PC-9 (cell line): ENCODE measurements around the gene ZFPL1. TPM values are rescaled to one million over a fixed set of nuclear protein-coding genes. Genes with fewer than 3 reads are reported as not detected.

ENCODE experiments used
- BruUV-seq: library from RNA; stranded (reverse); fragments of 400-500 nt; replicated peaks from 2 replicates; lab custom pipeline; 2021; lab: Mats Ljungman, UMichigan
- CTCF ChIA-PET: fragments of 300-600 bp; sonication (Branson Sonifier 250); formaldehyde crosslinking; loops from one replicate; lab custom pipeline; 2022; ENCODE audit warnings: antibody characterized with exemption; lab: Charles Lee
- POLR2A ChIA-PET: fragments of 300-600 bp; sonication (Branson Sonifier 250); formaldehyde crosslinking; loops from one replicate; lab custom pipeline; 2022; ENCODE audit warnings: antibody characterized with exemption; ENCODE audit not compliant: unreplicated experiment; lab: Charles Lee
- DNase-seq, 2 experiments: peaks; one replicate each; pipeline versions ENCODE4 v3.0.0 to v3.0.0-alpha.2; 2015 to 2022; ENCODE audit warnings: mixed read lengths in 1 of 2
- H2AFZ ChIP-seq: fragments of 200-600 bp; sonication (generic); 2 replicates; pipeline ENCODE4 v1.8.1; 2017; ENCODE audit warnings: antibody characterized with exemption
- H3F3A ChIP-seq: fragments of 200-600 bp; sonication (generic); 2 replicates; pipeline ENCODE4 v1.8.1; 2017; ENCODE audit warnings: antibody characterized with exemption, mild to moderate bottlenecking, low read depth; ENCODE audit not compliant: insufficient read depth
- H3K27ac ChIP-seq: fragments of 200-600 bp; sonication (generic); 2 replicates; pipeline ENCODE4 v1.6.1; 2016; ENCODE audit warnings: mixed run types
- H3K27me3 ChIP-seq: fragments of 200-600 bp; sonication (generic); 2 replicates; pipeline ENCODE4 v1.6.1; 2016; ENCODE audit warnings: low read depth, mixed run types; ENCODE audit not compliant: insufficient read depth
- H3K36me3 ChIP-seq: fragments of 200-600 bp; sonication (generic); 2 replicates; pipeline ENCODE4 v1.6.1; 2016; ENCODE audit warnings: low read depth, mixed run types
- H3K4me1 ChIP-seq: fragments of 200-600 bp; sonication (generic); replicated peaks from 2 replicates; pipeline ENCODE4 v1.6.1; 2016; ENCODE audit warnings: mixed run types; ENCODE audit not compliant: insufficient read depth
- H3K4me2 ChIP-seq: fragments of 200-600 bp; sonication (generic); 2 replicates; pipeline ENCODE4 v1.6.1; 2017; ENCODE audit warnings: mixed run types
- H3K4me3 ChIP-seq: fragments of 200-600 bp; sonication (generic); 2 replicates; pipeline ENCODE4 v1.6.1; 2016; ENCODE audit warnings: mixed run types
- H3K79me2 ChIP-seq: fragments of 200-600 bp; sonication (generic); 2 replicates; pipeline ENCODE4 v1.6.1; 2017; ENCODE audit warnings: low read depth, mixed run types
- H3K9me2 ChIP-seq: fragments of 200-600 bp; sonication (generic); 2 replicates; pipeline ENCODE4 v1.8.1; 2017; ENCODE audit warnings: mild to moderate bottlenecking; ENCODE audit not compliant: insufficient read depth
- H3K9me3 ChIP-seq: fragments of 200-600 bp; sonication (generic); 2 replicates; pipeline ENCODE4 v1.8.1; 2016; ENCODE audit warnings: low read depth; ENCODE audit not compliant: insufficient read depth
- H4K20me1 ChIP-seq: fragments of 200-600 bp; sonication (generic); 2 replicates; pipeline ENCODE4 v1.8.1; 2017; ENCODE audit not compliant: insufficient read depth
- EZH2 ChIP-seq: fragments of 200-600 bp; sonication (generic); IDR thresholded peaks from 2 replicates; pipeline ENCODE4 v1.8.0; 2017; ENCODE audit warnings: antibody characterized with exemption, low read depth
- intact Hi-C: fragments of 100-400 bp; cut with micrococcal nuclease; formaldehyde crosslinking; loops from one replicate; pipeline ENCODE4 v1.10.0; 2022; ENCODE audit not compliant: unreplicated experiment
- total RNA-seq: library from RNA; stranded (reverse); gene quantifications from 2 replicates; pipeline ENCODE4 v1.2.3, GENCODE V29; 2021
- TF ChIP-seq, protein P1 (sequence below): fragments of 200-600 bp; sonication (generic); conservative IDR thresholded peaks from 2 replicates; pipeline ENCODE4 v1.6.1; 2017; ENCODE audit warnings: mixed run types, antibody characterized with exemption, mild to moderate bottlenecking, moderate library complexity

ZFPL1 gene
- total RNA-seq, 1 experiment from 2014 or later: 68.2 TPM

DNA sequence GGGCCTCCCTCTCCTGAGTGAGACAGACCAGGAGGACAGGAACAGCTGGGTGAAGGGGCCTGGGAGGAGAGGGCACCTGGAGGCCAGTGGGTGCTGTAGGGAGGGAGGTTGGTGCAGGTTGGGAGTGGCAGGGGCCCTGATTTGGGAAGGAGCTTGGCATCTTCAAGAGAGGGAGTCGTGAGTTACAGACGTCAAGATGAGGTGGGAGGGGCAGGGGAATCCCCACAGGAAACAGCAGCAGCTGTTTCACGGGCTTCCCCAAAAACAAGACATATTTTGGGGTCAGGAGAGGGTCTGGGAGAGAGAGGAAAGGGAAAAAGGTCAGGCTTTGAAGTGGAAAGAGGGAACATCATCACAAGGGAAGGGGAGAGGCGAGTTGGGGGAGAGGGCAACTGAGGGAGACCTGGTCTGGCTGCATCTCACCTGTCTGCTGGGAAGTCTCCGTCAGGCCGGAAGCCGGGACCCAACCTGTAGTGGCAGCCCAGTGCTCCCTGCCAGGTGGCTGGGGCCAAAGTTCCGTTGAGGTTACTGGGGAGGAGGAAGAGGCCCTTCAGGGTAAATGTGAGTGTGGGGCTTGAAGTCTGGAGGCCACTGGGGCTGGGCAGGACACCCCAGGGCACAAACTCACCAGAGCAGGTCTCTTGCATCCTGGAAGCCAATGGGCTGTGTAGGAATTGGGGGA, 30.1 kb upstream of the ZFPL1 start:
- no peaks in the 10 kb centered on the region for H4K20me1 ChIP-seq
- H3K4me3 ChIP-seq: no peak overlapping the region
- H3K27ac ChIP-seq: no peak overlapping the region
- no peaks in the 10 kb centered on the region for H3K79me2 ChIP-seq
- no peak for TF ChIP-seq EZH2
- TF ChIP-seq, protein P1, sequence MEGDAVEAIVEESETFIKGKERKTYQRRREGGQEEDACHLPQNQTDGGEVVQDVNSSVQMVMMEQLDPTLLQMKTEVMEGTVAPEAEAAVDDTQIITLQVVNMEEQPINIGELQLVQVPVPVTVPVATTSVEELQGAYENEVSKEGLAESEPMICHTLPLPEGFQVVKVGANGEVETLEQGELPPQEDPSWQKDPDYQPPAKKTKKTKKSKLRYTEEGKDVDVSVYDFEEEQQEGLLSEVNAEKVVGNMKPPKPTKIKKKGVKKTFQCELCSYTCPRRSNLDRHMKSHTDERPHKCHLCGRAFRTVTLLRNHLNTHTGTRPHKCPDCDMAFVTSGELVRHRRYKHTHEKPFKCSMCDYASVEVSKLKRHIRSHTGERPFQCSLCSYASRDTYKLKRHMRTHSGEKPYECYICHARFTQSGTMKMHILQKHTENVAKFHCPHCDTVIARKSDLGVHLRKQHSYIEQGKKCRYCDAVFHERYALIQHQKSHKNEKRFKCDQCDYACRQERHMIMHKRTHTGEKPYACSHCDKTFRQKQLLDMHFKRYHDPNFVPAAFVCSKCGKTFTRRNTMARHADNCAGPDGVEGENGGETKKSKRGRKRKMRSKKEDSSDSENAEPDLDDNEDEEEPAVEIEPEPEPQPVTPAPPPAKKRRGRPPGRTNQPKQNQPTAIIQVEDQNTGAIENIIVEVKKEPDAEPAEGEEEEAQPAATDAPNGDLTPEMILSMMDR: no peak
- intact Hi-C loops: no loop called here
- H3K4me2 ChIP-seq: no peak overlapping the region
- no peaks in the 10 kb centered on the region for H3K9me3 ChIP-seq
- H3K4me1 ChIP-seq: no peaks in the 10 kb centered on the region
- ChIA-PET POLR2A (interaction anchor here (0.7 kb wide), 1 partner anchor 431 kb away, joined by 4 read pairs; no protein-coding TSS in a partner anchor), CTCF (no interaction called here)
- BruUV-seq: no TSS peak
- no peaks in the 10 kb centered on the region for H3K9me2 ChIP-seq
- DNase-seq: no peak
- no peaks in the 10 kb centered on the region for H3K36me3 ChIP-seq
- H3K27me3 ChIP-seq: no peaks in the 10 kb centered on the region
- no peak overlapping the region for H2AFZ ChIP-seq
- H3F3A ChIP-seq: no peaks in the 10 kb centered on the region; the same call in 1 of the 2 replicates

DNA sequence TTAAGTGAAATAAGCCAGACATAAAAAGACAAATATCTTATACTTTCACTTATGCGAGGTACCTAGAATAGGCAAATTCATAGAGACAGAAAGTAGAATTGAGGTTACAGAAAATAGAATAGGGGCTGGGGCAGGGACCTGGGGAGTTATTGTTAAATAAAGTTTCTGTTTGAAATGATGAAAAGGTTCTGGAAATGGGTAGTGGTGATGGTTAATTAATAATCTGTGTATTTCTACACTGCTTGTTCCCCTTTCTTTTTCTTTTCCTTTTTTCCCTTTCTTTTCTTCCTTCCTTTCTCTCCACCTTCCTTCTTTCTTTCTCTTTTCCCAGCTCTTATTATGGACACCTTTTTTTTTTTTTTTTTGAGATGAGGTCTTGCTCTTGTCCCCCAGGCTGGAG, 28.5 kb upstream of the ZFPL1 start:
- Histone ChIP-seq H3K9me2 (no peaks in the 10 kb centered on the region), H3K9me3 (no peaks in the 10 kb centered on the region), H3K4me2 (no peak overlapping the region), H3F3A (no peaks in the 10 kb centered on the region; the same call in 1 of the 2 replicates), H3K4me1 (no peaks in the 10 kb centered on the region), H3K27ac (no peak overlapping the region), H4K20me1 (no peaks in the 10 kb centered on the region), H3K79me2 (no peaks in the 10 kb centered on the region), H3K27me3 (no peaks in the 10 kb centered on the region), H2AFZ (no peak overlapping the region), H3K4me3 (no peak overlapping the region), H3K36me3 (no peaks in the 10 kb centered on the region)
- DNase-seq: no peak
- ChIA-PET POLR2A (interaction anchor here (0.6 kb wide), 1 partner anchor 11 kb away, joined by 5 read pairs; no protein-coding TSS in a partner anchor), CTCF (no interaction called here)
- TF ChIP-seq, protein P1: no peak
- no peak for TF ChIP-seq EZH2
- no TSS peak for BruUV-seq
- intact Hi-C loops: no loop called here

DNA sequence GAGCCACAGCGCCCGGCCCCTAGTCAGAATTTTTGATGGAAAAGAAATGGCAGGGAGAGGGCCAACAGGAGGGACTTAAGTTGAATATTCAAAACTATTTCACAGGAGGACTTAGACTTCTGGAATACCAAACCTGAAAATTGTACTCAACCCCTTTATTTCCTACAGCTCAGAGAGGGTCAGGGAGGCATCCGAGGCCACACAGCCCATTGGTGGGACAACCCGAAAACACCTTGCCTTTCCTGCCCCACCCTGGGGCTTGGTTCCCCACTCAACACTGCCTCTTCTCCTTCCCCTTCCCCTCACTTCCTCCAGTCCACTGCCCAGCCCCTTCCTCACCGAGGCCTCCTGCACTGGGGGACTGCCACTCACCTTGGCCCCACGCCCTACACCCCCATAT, 27.0 kb upstream of the ZFPL1 start:
- Histone ChIP-seq H3K36me3 (no peaks in the 10 kb centered on the region), H3F3A (no peaks in the 10 kb centered on the region), H3K27ac (no peak overlapping the region), H3K79me2 (no peaks in the 10 kb centered on the region), H3K9me2 (no peaks in the 10 kb centered on the region), H3K4me3 (no peak overlapping the region), H3K9me3 (no peaks in the 10 kb centered on the region), H3K4me1 (no peaks in the 10 kb centered on the region), H3K27me3 (no peaks in the 10 kb centered on the region), H2AFZ (no peak overlapping the region), H3K4me2 (no peak overlapping the region), H4K20me1 (no peaks in the 10 kb centered on the region)
- CTCF ChIA-PET: interaction anchor here (0.6 kb wide), 1 partner anchor 21 kb away, joined by 5 read pairs; no protein-coding TSS in a partner anchor
- BruUV-seq: no TSS peak
- no peak for TF ChIP-seq EZH2
- POLR2A ChIA-PET: no interaction called here
- intact Hi-C loops: no loop called here
- DNase-seq: no peak
